Measurements from ENCODE around the gene TRPM8.

Gene TRPM8

DNA sequence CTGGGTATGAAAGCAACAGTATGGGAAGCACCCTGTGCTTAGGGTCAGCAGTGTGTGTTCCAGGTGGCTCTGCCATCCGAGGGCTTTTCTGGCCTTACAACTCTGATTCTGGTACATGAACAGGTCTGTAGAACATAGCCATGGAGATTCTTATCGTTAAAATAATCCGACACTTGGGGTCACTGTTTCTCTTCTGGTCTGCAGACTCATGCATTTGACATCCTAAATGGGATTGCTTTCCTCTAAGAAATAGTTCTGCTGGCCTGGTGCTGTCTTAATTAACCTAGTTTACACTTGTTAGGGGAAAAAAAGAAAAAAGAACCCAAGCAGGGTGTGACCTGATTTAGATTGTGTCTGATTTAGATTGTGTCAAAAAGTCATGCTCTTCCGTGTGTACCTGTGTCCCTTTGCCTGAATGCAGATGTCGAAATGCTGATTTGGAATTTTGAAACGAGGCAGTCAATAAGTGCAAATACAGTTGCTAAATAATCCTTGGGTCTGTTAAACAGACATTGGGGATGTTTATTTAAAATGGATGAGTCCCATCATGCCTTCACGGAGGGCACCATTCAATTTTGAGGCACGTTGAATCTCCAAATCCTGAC lies 59.6 kb downstream of the TRPM8 start:
- no peak for DNase-seq

- no peak for DNase-seq
These were observed 60.2 kb downstream of the TRPM8 start for GRCh38 chr2:233977296-233977837.

DNA sequence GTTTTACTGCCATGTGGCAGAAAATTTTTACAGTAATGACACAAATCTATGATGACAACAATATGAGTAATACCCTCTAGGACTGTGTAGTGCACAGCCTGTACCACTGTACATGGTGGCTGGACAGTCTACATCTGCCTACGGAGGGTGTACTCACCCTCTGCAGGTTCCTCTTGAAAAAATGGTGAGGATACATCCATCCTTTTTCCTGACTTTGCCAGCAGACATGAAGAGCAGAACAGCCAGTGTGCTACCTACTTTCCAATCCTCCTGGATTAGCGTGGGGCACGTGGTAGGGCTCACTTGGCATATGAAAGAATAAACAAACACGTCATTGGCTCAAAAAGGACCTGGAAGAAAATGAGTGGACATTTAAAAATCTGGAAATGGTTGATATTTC lies 62.6 kb downstream of the TRPM8 start:
- no peak for DNase-seq

DNA sequence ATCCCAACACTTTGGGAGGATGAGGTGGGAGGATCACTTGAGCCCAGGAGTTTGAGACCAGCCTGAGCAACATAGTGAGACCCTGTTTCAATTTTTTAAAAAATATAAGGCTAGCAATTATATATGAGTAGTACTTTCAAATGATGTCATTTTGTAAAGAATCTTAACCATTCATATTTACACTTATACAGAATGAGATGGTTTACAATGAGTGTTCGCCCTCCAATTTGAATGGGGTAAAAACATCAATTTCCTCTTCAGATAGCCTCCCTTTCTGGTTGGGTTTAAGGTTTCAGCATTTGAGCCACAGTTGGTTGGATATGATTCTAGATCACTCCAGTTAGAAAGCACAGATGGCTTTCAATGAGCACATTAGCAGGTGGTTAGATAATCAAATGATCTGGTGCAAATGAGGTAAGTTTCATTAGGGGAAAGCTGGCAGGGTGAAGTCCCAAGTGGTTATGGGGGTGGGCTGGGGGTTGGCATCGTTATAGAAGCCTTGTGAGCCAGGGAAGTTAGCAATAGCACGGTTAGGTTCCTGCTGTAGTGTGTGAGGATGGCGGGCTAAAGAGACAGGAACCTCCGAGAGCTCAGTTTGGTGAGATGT lies 63.9 kb downstream of the TRPM8 start:
- DNase-seq = no peak

GRCh38 chr2:233981574-233982420 lies 64.6 kb downstream of the TRPM8 start:
- no peak for DNase-seq

DNA sequence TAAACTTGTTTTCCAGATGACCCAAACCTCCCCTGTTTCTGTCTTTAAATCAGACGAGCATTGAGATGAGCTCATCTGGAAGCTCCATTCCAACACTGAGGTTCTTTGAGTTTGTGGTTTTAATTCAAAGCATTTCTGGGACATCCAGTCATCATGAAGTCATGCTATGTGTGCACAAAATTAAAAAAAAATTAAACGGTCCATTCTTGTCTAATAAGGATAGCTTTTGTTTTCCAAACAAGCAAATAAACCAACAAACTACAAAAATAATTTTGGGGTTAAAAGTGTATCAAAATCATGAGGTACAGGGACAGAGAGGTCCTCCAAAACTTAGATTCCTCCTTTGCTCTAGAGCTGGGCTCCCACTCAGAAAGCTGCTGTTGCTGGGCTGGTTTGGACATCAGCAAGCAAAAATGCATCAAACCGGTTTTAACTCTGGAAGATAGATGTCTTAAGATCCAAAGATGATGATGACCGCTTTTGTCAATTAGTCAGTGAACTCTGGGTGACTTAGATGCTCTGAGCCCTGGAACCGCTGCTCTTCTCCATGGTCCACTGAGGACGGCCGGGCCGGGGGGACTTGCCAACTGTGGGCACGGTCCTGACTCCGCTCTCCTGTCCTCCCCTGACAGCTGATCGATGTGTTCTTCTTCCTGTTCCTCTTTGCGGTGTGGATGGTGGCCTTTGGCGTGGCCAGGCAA lies 65.4 kb downstream of the TRPM8 start:
- DNase-seq = no peak

GRCh38 chr2:233983445-233983844 lies 66.3 kb downstream of the TRPM8 start:
- DNase-seq = no peak

DNA sequence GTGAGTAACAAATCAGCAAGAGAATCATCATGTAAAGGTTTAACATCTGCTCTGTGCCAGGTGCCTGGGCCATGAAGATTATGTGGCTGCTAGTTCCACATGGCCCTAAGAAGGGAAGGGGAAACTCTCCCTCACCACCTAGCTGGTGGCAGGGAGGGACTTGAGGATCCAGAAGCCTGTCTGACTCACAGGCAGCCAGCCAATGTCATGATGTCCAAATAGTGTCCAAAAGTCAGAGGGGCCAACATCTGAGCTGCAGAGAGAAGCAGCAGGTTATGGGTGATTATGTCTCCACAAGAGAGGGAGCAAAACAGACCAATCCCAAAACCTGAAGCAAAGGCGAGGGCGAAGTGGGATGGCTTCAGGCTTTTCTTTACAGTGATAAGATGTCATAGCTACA lies 71.4 kb downstream of the TRPM8 start:
- DNase-seq = no peak

DNA sequence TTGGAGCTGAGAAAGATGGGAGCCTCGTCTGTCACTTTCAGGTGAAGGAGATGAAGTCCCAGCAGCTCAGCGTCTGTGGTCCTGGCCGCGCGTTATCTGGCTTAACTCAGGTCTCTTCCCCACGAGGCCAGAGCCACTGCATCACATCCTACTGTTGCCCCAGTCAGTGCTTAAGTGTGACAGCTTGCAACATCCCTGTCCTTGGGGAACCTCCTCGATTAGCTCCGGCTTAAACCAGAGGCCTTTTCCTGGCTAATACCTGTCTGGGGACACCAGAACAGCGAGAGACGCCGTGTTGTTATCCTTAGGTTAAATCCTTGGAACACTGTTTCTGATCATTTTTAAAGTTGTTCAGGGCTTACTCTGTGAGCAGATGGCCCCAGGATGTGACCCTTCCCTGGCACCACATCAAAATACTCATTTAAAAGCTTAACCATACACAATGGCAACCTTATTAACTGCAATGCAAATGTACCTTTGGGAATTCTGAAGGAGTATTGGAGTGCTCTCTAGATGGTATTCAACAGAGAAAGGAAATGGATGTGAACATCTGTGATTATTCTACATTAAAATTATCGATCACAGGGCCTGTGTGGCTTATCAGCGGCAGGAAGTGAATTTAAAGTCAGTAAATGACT lies 72.2 kb downstream of the TRPM8 start:
- DNase-seq = no peak

DNA sequence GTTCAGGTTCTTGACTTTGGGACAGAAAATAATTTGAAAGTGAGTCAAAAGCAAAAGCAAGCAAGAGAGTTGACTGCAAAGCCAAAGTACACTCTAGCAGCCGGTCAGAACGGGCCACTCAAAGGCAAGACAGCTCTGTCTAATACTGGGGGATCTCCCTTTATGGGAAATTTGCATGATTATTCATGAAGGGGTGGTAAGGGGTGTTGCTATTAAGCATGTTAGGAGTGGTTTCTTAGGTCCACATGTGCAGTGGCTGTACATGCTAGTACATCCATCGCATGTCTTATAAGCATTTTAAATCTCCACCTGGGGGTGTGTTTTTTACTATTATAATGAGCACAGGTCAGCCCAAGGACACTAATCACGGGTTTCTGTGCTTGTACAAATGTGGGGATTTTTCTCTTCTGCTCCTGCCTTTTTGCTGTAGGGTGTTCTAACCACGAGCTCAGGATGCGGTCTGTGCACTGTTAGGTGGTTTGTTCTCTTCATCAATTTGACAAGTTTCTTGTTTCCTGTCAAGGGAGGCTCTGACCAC lies 73.2 kb downstream of the TRPM8 start:
- peak; percentile 58 for DNase-seq

DNA sequence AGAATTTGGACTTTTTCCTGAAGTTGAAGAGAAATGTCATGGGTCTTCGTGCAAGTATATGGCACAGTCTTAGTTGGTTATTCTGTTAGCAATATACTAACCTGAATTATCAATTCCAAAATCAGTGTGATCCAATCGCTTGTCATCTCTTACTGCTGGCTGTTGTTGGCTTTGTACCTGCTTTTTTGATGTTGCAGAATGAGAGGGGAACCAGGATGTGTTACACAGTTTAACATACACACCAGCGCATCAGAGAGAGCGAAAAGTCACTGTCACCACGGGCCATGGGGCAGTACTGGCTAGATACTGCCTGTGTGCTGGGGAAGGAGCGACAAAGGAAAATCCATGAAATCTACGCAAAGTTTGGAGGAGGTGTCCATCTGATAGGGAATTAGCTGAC lies 74.0 kb downstream of the TRPM8 start:
- no peak for DNase-seq

GRCh38 chr2:233992513-233993217 lies 75.5 kb downstream of the TRPM8 start:
- no peak for DNase-seq

- DNase-seq = no peak
These were observed 76.3 kb downstream of the TRPM8 start for GRCh38 chr2:233993461-233993860.

GRCh38 chr2:233994151-233994550 lies 77.0 kb downstream of the TRPM8 start:
- no peak for DNase-seq

GRCh38 chr2:233996000-233996399 lies 78.8 kb downstream of the TRPM8 start:
- DNase-seq = no peak

- no peak for DNase-seq
These were observed 79.3 kb downstream of the TRPM8 start for GRCh38 chr2:233996461-233996860.

- DNase-seq = no peak
These were observed 80.5 kb downstream of the TRPM8 start for GRCh38 chr2:233997707-233998106.

- no peak for DNase-seq
These were observed 82.0 kb downstream of the TRPM8 start for GRCh38 chr2:233999182-233999581.

DNA sequence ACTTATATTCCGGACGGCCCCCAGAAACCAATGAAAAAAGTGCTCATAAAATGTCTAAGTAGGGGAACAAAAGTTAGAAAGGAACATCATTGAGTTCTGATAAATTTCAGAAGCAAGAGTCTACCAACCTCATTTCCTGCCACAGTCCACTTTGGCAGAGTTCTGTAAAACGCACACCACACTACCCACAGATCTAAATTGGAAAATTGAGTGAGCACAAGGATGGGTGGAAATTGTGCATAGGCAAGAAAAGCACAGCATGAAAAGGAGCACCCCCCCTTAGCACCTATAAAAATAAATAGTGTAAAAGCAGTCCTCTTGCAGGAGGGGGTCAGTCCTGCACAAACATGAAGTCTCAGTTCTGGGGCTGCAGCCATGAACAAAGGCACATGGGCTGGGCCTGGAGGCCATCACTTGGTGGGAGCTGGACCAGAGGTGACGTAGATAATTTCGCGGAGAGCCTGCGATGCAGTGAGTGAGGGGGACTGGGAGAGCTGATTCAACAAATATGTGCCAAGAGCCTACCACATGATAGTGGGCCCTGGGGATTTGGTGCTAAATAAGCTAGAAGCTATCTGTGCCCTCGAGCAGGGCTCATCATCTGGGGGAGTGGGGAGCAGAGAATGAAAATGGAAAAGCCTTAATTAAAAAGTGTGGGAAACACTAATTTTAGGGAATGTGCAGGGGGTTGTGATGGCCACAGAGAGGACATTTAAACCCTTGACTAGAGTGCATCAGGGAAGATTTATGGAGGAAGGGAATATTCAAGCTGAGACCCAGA lies 84.4 kb downstream of the TRPM8 start:
- DNase-seq = no peak

GRCh38 chr2:234002281-234002680 lies 85.1 kb downstream of the TRPM8 start:
- no peak for DNase-seq
